ENCODE results near the gene STAB2.

Gene STAB2

DNA sequence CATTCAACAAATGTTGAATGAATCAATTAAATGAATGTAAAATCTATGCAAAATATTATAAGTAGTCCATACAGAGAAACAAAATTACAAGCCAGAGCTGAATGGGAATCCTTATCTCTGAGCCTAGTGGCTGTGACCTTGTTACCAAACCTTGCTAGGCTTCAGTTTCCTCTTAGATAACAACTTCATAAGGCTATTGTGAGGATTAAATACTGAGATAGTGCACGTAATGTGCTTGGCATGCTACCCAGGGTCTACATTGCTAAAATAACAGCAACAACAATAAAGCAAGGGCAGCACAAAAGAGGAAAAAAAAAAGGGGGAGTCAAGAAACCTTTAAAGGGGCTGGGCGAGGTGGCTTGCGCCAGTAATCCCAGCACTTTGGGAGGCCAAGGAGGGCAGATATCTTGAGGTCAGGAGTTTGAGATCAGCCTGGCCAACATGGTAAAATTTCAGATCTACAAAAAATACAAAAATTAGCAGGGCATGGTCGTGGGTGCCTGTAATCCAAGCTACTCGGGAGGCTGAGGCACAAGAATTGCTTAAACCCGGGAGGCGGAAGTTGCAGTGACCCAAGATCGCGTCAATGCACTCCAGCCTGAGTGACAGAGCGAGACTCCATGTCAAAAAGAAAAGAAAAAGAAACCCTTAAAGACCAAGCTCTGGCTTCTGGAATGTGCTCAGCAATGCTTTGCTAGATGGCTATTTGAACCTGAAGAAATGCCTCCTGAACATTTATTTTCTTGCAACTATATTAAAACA, 14.1 kb downstream of the STAB2 start:
- peaks cover 8 to 28% of the 10 kb centered on the region in 2 donors for H3K27me3 Mint-ChIP-seq
- no peak overlapping the region for H3K4me3 Mint-ChIP-seq
- peaks cover 0 to 3% of the 10 kb centered on the region in 2 donors for H3K9me3 Mint-ChIP-seq
- H3K27ac Mint-ChIP-seq, result no peak overlapping the region
- DNase-seq (no peak), ATAC-seq (replicated peaks) (no peak)
- H3K36me3 Mint-ChIP-seq, result no peaks in the 10 kb centered on the region
- H3K4me1 Mint-ChIP-seq, result no peaks in the 10 kb centered on the region

DNA sequence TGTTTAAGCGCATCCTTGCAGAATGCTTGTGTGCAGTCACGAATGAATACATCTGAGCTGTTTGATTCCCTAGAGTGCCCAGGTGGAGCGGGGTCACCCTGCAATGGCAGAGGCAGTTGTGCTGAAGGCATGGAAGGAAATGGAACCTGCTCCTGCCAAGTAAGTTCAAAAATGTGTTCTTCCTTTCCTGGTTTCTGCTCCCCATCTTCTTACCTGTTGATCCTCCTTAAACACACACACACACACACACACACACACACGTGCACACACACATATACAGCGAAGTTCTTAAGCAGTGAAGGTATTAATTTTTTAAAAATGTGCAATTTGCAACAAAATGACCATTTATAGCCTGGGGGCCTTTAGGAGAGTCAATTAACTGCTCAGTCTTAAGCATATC, 33.3 kb downstream of the STAB2 start:
- H3K27me3 Mint-ChIP-seq, result peaks cover 0 to 8% of the 10 kb centered on the region in 2 donors
- no peaks in the 10 kb centered on the region for H3K4me1 Mint-ChIP-seq
- H3K9me3 Mint-ChIP-seq, result peaks cover 0 to 3% of the 10 kb centered on the region in 2 donors
- no peak overlapping the region for H3K27ac Mint-ChIP-seq
- H3K4me3 Mint-ChIP-seq, result no peak overlapping the region
- ATAC-seq (replicated peaks) (no peak), DNase-seq (no peak)
- H3K36me3 Mint-ChIP-seq, result no peaks in the 10 kb centered on the region

GRCh38 chr12:103623716-103624115, 36.6 kb downstream of the STAB2 start:
- Mint-ChIP-seq H3K36me3 (no peaks in the 10 kb centered on the region), H3K9me3 (peaks cover 0 to 3% of the 10 kb centered on the region in 2 donors), H3K27me3 (peaks cover 0 to 3% of the 10 kb centered on the region in 2 donors), H3K27ac (no peak overlapping the region), H3K4me1 (no peaks in the 10 kb centered on the region), H3K4me3 (no peak overlapping the region)
- no peak for DNase-seq
- no peak for ATAC-seq (replicated peaks)

DNA sequence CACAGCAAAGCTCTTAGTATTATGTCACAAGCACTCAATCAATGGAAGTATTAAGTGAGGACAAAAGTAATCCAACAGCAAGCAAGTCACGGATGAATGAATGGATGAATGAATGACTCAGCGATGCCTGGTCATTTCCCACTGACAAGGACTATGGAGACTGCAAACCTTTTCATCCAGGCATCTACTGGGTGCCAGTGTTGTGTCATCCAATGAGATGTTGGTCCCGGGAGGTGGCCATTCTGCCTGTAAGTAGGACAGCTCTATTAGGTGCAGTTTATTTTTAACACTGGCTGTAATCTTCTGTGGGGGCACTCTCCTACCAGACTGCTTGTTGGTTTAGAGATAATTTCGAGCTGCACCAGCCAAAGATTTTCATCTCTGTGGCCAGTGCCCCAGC, 39.4 kb downstream of the STAB2 start:
- Mint-ChIP-seq H3K27ac (no peak overlapping the region), H3K4me3 (no peak overlapping the region), H3K4me1 (no peaks in the 10 kb centered on the region), H3K27me3 (no peaks in the 10 kb centered on the region), H3K9me3 (peaks cover under 1 to 8% of the 10 kb centered on the region in 2 donors), H3K36me3 (no peaks in the 10 kb centered on the region)
- no peak for DNase-seq
- no peak for ATAC-seq (replicated peaks)

- no peak for ATAC-seq (replicated peaks)
- H3K36me3 Mint-ChIP-seq, result peaks cover 2 to 3% of the 10 kb centered on the region in 2 donors
These were observed 40.2 kb downstream of the STAB2 start for GRCh38 chr12:103627189-103627855.

DNA sequence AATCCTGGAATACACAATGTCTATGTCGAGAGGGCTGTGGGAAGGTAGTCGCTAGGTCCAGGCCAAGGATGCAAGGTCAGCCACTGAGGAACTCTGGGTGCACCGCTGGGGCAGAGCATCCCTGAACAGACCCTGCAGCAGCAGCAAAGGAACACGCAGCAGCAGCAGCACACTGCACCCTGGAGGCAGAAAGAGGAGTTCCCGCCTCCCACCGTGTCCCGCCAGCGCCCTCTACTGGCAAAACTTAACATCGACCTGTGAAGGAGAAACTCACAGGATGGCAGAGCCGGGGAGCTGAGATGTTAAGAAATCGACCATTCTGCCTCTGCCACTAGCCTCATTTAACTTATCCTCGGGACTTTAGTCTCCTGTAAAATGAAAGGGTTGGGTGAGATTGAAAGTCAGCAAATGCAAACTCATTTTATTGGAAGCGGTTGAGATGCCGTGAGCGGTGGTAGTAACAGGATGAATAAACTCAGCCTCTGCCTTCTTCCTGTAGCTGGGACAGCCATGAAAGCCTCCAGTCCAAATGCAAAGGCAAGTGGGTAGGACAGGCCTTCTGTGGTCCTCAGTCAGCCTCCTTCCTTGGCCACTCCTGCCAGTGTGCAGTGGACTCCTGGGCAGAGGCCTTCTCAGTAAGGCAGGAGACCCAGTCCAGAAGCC, 45.6 kb downstream of the STAB2 start:
- ATAC-seq (replicated peaks) (peak; percentile 43 to 60), DNase-seq (peak; percentile 27)
- peaks cover 7 to 19% of the 10 kb centered on the region in 2 donors for H3K9me3 Mint-ChIP-seq
- no peak overlapping the region for H3K4me3 Mint-ChIP-seq
- peaks cover 3 to 4% of the 10 kb centered on the region in 2 donors for H3K27me3 Mint-ChIP-seq
- no peaks in the 10 kb centered on the region for H3K4me1 Mint-ChIP-seq
- no peak overlapping the region for H3K27ac Mint-ChIP-seq
- H3K36me3 Mint-ChIP-seq, result peaks cover 2 to 3% of the 10 kb centered on the region in 2 donors

More at GRCh38 chr12:103627189-103627855, 40.2 kb downstream of the STAB2 start:
- Mint-ChIP-seq H3K4me3 (no peak overlapping the region), H3K27ac (no peak overlapping the region), H3K27me3 (peaks cover 0 to 3% of the 10 kb centered on the region in 2 donors), H3K4me1 (no peaks in the 10 kb centered on the region), H3K9me3 (peaks cover 7 to 15% of the 10 kb centered on the region in 2 donors)
- DNase-seq, result no peak

DNA sequence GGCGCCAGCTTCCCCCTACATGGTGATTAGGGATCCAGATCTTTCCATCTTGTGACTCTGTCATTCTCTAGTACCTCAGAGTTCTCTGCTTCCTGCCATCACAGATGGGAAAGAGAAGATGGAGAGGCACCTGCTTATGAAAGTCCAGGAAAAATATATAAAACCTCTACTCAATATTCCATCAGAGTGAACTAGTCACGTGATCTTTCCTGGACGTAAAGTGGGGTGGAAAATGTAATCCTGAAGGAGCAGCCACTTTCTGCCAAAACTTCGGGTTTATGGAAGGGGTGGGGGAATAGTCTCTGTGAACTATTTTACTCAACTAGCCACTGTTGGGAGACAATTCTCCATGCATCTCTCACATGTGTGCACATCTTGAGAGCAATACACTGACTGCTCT, 47.7 kb downstream of the STAB2 start:
- H3K36me3 Mint-ChIP-seq, result peaks cover 2 to 3% of the 10 kb centered on the region in 2 donors
- H3K27me3 Mint-ChIP-seq, result peaks cover 10 to 11% of the 10 kb centered on the region in 2 donors
- no peak for DNase-seq
- no peak overlapping the region for H3K27ac Mint-ChIP-seq
- no peaks in the 10 kb centered on the region for H3K4me1 Mint-ChIP-seq
- H3K9me3 Mint-ChIP-seq, result peaks cover 7 to 19% of the 10 kb centered on the region in 2 donors
- H3K4me3 Mint-ChIP-seq, result no peak overlapping the region
- no peak for ATAC-seq (replicated peaks)

DNA sequence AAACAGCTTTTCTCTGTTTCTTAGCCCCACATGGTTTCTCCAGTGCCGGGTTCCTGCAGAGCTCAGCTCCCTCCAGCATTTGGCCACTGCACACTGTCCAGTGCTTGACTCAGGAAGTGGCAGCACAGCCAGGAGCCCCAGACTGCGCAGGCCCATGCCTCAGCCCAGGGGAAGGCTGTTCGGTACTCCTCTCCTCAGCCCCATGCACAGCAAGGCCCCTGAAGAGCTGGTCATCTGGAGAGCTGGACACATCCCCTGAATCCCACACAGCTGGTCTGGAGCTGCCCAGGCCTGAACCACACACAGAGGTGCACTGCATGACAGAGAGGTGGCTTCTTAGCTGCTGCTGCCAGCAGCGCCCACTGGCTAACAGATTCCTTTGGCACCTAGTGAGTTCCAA, 48.3 kb downstream of the STAB2 start:
- no peak for DNase-seq
- Mint-ChIP-seq H3K27me3 (peaks cover 10 to 11% of the 10 kb centered on the region in 2 donors), H3K4me3 (no peak overlapping the region), H3K36me3 (peaks cover 2 to 3% of the 10 kb centered on the region in 2 donors), H3K9me3 (peaks cover 9 to 15% of the 10 kb centered on the region in 2 donors), H3K4me1 (no peaks in the 10 kb centered on the region), H3K27ac (no peak overlapping the region)
- no peak for ATAC-seq (replicated peaks)

GRCh38 chr12:103637021-103637420, 49.9 kb downstream of the STAB2 start:
- Mint-ChIP-seq H3K4me1 (no peaks in the 10 kb centered on the region), H3K27ac (no peak overlapping the region), H3K27me3 (peaks cover 8 to 11% of the 10 kb centered on the region in 2 donors)

DNA sequence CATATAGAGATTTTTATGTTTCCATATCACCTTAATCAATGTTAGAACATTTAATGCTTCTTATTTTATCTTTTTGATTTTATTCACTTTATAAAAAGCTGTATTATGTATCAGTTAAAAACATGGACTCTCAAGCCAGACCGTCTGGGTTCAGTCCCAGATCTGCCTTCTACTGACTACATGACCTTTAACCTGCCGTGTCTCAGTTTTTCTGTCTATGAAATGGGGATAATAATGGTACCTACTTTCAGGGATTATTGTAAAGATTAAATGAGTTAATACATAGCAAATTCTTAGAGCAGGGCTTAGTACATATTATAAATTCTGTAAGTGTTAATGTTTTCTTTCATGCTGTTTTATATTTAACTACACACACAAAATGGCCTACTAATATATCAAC, 50.4 kb downstream of the STAB2 start:
- no peaks in the 10 kb centered on the region for H3K4me1 Mint-ChIP-seq
- DNase-seq (no peak), ATAC-seq (replicated peaks) (no peak)
- no peak overlapping the region for H3K4me3 Mint-ChIP-seq
- no peak overlapping the region for H3K27ac Mint-ChIP-seq
- H3K27me3 Mint-ChIP-seq, result peaks cover 7 to 11% of the 10 kb centered on the region in 2 donors
- peaks cover 3 to 7% of the 10 kb centered on the region in 2 donors for H3K9me3 Mint-ChIP-seq
- no peaks in the 10 kb centered on the region for H3K36me3 Mint-ChIP-seq

More at GRCh38 chr12:103637021-103637420, 49.9 kb downstream of the STAB2 start:
- Mint-ChIP-seq H3K4me3 (no peak overlapping the region), H3K9me3 (peaks cover 4 to 9% of the 10 kb centered on the region in 2 donors), H3K36me3 (peaks cover 0 to 1% of the 10 kb centered on the region in 2 donors)
- ATAC-seq (replicated peaks), result no peak
- DNase-seq, result no peak

DNA sequence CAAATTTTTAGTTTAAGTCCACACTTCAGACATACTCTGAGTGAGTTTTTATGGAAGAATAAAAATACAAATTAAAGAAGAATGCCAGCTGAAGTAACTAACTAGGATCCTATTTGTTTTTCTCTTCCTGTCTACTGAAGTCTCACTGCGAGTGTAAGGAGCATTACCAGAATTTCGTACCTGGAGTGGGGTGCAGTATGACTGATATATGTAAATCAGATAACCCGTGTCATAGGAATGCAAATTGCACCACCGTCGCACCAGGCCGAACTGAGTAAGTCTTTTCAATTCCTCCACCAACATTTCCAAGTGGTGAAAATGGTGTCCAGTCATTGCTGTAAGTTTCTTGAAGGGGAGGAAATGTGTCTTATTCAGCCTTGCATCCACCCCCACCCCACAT, 52.9 kb downstream of the STAB2 start:
- no peak overlapping the region for H3K4me3 Mint-ChIP-seq
- H3K36me3 Mint-ChIP-seq, result no peaks in the 10 kb centered on the region
- H3K9me3 Mint-ChIP-seq, result peaks cover 3 to 8% of the 10 kb centered on the region in 2 donors
- DNase-seq, result no peak
- no peaks in the 10 kb centered on the region for H3K4me1 Mint-ChIP-seq
- H3K27ac Mint-ChIP-seq, result no peak overlapping the region
- ATAC-seq (replicated peaks), result peak in 1 of 2 donors; percentile 27
- H3K27me3 Mint-ChIP-seq, result peaks cover 7 to 10% of the 10 kb centered on the region in 2 donors

DNA sequence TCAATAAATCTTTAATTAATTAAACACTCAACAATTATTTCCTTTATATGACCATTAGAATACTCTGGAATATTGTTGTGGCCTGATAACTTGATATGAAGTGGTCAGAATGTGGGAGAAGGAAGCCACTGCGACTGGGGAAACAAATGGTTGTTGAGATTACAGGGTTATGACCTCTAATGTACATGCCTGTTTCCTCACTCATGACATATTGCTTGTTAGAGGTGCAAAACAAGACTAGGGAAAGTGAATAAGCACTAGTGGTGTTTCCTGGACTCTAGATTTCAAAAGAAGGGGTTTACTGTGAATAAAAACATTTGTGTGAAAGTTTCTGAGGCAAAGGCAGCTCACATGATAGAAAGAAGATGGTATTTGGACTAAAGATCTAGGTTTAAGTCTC, 53.3 kb downstream of the STAB2 start:
- H3K4me1 Mint-ChIP-seq, result no peaks in the 10 kb centered on the region
- DNase-seq (no peak), ATAC-seq (replicated peaks) (no peak)
- H3K27ac Mint-ChIP-seq, result no peak overlapping the region
- peaks cover 3 to 4% of the 10 kb centered on the region in 2 donors for H3K9me3 Mint-ChIP-seq
- peaks cover 7 to 10% of the 10 kb centered on the region in 2 donors for H3K27me3 Mint-ChIP-seq
- no peak overlapping the region for H3K4me3 Mint-ChIP-seq
- no peaks in the 10 kb centered on the region for H3K36me3 Mint-ChIP-seq

DNA sequence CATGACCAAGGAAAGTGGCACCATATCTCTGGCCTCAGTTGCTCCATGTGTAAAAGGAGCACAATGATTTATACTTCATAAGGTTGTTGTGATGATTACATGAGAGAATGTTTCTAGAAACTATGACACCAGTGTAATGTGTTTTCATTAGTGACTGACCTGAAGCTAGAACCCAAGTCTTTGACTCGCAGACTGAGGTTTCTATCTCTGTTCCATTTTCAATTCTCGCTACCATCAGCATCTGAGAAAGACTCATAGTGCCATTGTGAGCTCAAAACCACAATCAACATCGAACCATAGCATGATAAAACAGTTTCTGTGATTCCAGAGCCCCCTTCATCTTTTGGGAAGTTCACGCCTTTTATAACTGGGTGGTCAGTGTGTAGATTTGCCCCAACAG, 53.8 kb downstream of the STAB2 start:
- no peak for DNase-seq
- Mint-ChIP-seq H3K4me3 (no peak overlapping the region), H3K36me3 (no peaks in the 10 kb centered on the region), H3K27me3 (peaks cover 7 to 10% of the 10 kb centered on the region in 2 donors), H3K9me3 (peaks cover 3% of the 10 kb centered on the region in 2 donors), H3K27ac (no peak overlapping the region), H3K4me1 (no peaks in the 10 kb centered on the region)
- no peak for ATAC-seq (replicated peaks)

GRCh38 chr12:103642240-103642864, 55.3 kb downstream of the STAB2 start:
- peaks cover 12 to 15% of the 10 kb centered on the region in 2 donors for H3K27me3 Mint-ChIP-seq
- no peak overlapping the region for H3K4me3 Mint-ChIP-seq
- no peak for ATAC-seq (replicated peaks)
- no peaks in the 10 kb centered on the region for H3K36me3 Mint-ChIP-seq
- peaks cover 3% of the 10 kb centered on the region in 2 donors for H3K9me3 Mint-ChIP-seq
- no peaks in the 10 kb centered on the region for H3K4me1 Mint-ChIP-seq
- DNase-seq, result no peak
- H3K27ac Mint-ChIP-seq, result no peak overlapping the region
